Peyer's patch (tissue), 4 donors: ENCODE results near the gene FGFR2.

ENCODE experiments used
- CTCF ChIP-seq, 6 experiments: fragments of 450-650 bp in 4 of 6; fragments of 200-600 bp in 2 of 6; sonication (generic) in 1 of 6; IDR thresholded peaks; one replicate each; pipeline ENCODE4 v1.5.1; 2017 to 2019; ENCODE audit warnings: antibody characterized with exemption in 6 of 6, mild to moderate bottlenecking in 3 of 6, moderate library complexity in 1 of 6
- POLR2A ChIP-seq, 2 donors: fragments of 450-650 bp; IDR thresholded peaks; one replicate each; pipeline ENCODE4 v1.5.1; 2017; ENCODE audit warnings: antibody characterized with exemption in 2 of 2, mild to moderate bottlenecking in 2 of 2, moderate library complexity in 2 of 2

- TF ChIP-seq POLR2A (IDR thresholded peaks at IDR 0.05) (no peak), CTCF (IDR thresholded peaks at IDR 0.05) (no peak)
Observed at GRCh38 chr10:121466424-121466823, 131.8 kb downstream of the FGFR2 start.
